BE2C (cell line): Measurements from ENCODE around the gene PHACTR1.

Source experiments
- DNase-seq: peaks from one replicate; pipeline ENCODE4 v3.0.0-alpha.2; 2020
- H3K27me3 ChIP-seq: fragments of 250-450 bp; sonication (Bioruptor Pico); 2 replicates; pipeline ENCODE4 v1.5.1; 2020; ENCODE audit warnings: mild to moderate bottlenecking
- H3K36me3 ChIP-seq: fragments of 250-450 bp; sonication (Bioruptor Pico); 2 replicates; pipeline ENCODE4 v1.5.1; 2020; ENCODE audit warnings: mild to moderate bottlenecking
- H3K4me1 ChIP-seq: fragments of 250-450 bp; sonication (Bioruptor Pico); 2 replicates; pipeline ENCODE4 v1.5.1; 2020
- H3K4me3 ChIP-seq: 2 replicates; pipeline ENCODE4 v1.5.1; 2011; ENCODE audit warnings: low read depth, low read length
- H3K9me3 ChIP-seq: fragments of 250-450 bp; sonication (Bioruptor Pico); 2 replicates; pipeline ENCODE4 v1.5.1; 2020
- TF ChIP-seq, protein P1 (sequence below): IDR thresholded peaks from 2 replicates; pipeline ENCODE4 v1.5.1; 2012; ENCODE audit warnings: mild to moderate bottlenecking, low read depth, low read length

Gene PHACTR1

GRCh38 chr6:13250703-13251102, 534.1 kb downstream of the PHACTR1 start:
- Histone ChIP-seq H3K9me3 (no peaks in the 10 kb centered on the region), H3K4me3 (no peak overlapping the region), H3K36me3 (no peaks in the 10 kb centered on the region), H3K27me3 (no peaks in the 10 kb centered on the region), H3K4me1 (no peaks in the 10 kb centered on the region)
- no peak for DNase-seq
- TF ChIP-seq, protein P1, sequence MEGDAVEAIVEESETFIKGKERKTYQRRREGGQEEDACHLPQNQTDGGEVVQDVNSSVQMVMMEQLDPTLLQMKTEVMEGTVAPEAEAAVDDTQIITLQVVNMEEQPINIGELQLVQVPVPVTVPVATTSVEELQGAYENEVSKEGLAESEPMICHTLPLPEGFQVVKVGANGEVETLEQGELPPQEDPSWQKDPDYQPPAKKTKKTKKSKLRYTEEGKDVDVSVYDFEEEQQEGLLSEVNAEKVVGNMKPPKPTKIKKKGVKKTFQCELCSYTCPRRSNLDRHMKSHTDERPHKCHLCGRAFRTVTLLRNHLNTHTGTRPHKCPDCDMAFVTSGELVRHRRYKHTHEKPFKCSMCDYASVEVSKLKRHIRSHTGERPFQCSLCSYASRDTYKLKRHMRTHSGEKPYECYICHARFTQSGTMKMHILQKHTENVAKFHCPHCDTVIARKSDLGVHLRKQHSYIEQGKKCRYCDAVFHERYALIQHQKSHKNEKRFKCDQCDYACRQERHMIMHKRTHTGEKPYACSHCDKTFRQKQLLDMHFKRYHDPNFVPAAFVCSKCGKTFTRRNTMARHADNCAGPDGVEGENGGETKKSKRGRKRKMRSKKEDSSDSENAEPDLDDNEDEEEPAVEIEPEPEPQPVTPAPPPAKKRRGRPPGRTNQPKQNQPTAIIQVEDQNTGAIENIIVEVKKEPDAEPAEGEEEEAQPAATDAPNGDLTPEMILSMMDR: no peak

DNA sequence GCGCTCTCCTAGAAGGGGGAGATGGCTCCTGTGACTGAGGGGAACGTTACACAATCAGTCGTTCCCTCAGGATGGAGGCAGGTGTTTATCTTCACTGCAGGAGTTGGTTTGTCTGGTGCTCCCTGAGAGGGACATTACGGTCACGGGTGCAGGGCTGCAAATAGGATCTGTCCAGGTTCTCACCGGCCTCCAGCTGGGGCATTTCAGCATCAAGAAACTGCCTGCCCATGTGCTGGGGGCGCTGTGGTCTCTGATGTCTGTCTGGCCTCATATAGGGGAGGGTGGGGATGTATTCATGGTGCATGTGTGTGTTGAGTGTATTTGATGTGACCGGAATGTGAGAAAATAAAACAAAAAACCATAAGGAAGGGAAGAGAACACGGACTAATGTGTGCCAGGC, 534.7 kb downstream of the PHACTR1 start:
- DNase-seq: no peak
- no peaks in the 10 kb centered on the region for H3K27me3 ChIP-seq
- TF ChIP-seq, protein P1: no peak
- H3K36me3 ChIP-seq: no peaks in the 10 kb centered on the region
- no peaks in the 10 kb centered on the region for H3K9me3 ChIP-seq
- no peak overlapping the region for H3K4me3 ChIP-seq
- H3K4me1 ChIP-seq: no peaks in the 10 kb centered on the region

GRCh38 chr6:13252790-13253189, 536.2 kb downstream of the PHACTR1 start:
- Histone ChIP-seq H3K27me3 (no peaks in the 10 kb centered on the region), H3K4me3 (no peak overlapping the region), H3K4me1 (no peaks in the 10 kb centered on the region), H3K36me3 (no peaks in the 10 kb centered on the region), H3K9me3 (no peaks in the 10 kb centered on the region)
- TF ChIP-seq, protein P1: no peak
- DNase-seq: no peak

- Histone ChIP-seq H3K4me3 (no peak overlapping the region), H3K9me3 (no peaks in the 10 kb centered on the region), H3K4me1 (no peaks in the 10 kb centered on the region), H3K36me3 (no peaks in the 10 kb centered on the region), H3K27me3 (no peaks in the 10 kb centered on the region)
- no peak for DNase-seq
- TF ChIP-seq, protein P1: no peak
Observed at GRCh38 chr6:13253272-13253671, 536.7 kb downstream of the PHACTR1 start.

GRCh38 chr6:13256266-13257001, 539.9 kb downstream of the PHACTR1 start:
- no peaks in the 10 kb centered on the region for H3K9me3 ChIP-seq
- no peaks in the 10 kb centered on the region for H3K4me1 ChIP-seq
- H3K4me3 ChIP-seq: no peak overlapping the region
- DNase-seq: no peak
- TF ChIP-seq, protein P1: no peak
- no peaks in the 10 kb centered on the region for H3K36me3 ChIP-seq
- no peaks in the 10 kb centered on the region for H3K27me3 ChIP-seq

DNA sequence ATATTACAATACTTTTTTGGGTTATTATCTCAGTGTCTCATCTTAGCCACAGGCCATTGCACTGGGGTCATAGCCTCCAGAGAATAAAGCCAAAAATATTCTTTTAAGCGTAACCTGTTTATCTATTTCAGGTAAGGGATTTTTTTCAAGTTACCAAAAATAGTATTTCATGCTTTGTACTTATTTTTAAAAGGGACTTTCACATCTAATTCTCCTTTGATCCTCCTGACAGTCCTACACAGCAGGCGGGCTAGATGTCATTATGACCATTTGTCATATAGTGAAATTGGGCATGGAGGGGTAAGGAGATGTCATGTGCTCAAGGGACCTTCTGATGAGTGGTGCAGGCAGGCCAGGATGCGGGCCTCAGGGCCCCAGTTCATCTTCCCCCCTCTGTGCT, 542.8 kb downstream of the PHACTR1 start:
- Histone ChIP-seq H3K4me1 (no peaks in the 10 kb centered on the region), H3K27me3 (no peaks in the 10 kb centered on the region), H3K9me3 (no peaks in the 10 kb centered on the region), H3K36me3 (no peaks in the 10 kb centered on the region), H3K4me3 (no peak overlapping the region)
- DNase-seq: no peak
- TF ChIP-seq, protein P1: no peak
